HG02642 (cell line): Measurements from ENCODE around the gene LRRC3.

Experiments
- ATAC-seq: cut with Tn5 transposase; IDR thresholded peaks from one replicate; pipeline ENCODE4 v1.9.1; 2021; ENCODE audit warnings: mild to moderate bottlenecking; ENCODE audit not compliant: unreplicated experiment, poor library complexity

Gene LRRC3

GRCh38 chr21:44437696-44438431, 17.4 kb upstream of the LRRC3 start:
- ATAC-seq: no peak

- ATAC-seq: no peak
Observed at GRCh38 chr21:44438531-44439210, 16.6 kb upstream of the LRRC3 start.

- no peak for ATAC-seq
Observed at GRCh38 chr21:44439211-44439600, 16.1 kb upstream of the LRRC3 start.

GRCh38 chr21:44440241-44441040, 14.9 kb upstream of the LRRC3 start:
- no peak for ATAC-seq

GRCh38 chr21:44441041-44441400, 14.3 kb upstream of the LRRC3 start:
- no peak for ATAC-seq

- ATAC-seq: no peak
Observed at GRCh38 chr21:44441581-44442265, 13.6 kb upstream of the LRRC3 start.

GRCh38 chr21:44442266-44443125, 12.8 kb upstream of the LRRC3 start:
- no peak for ATAC-seq

GRCh38 chr21:44443291-44443890, 11.9 kb upstream of the LRRC3 start:
- ATAC-seq: no peak

- ATAC-seq: no peak
Observed at GRCh38 chr21:44443891-44444285, 11.4 kb upstream of the LRRC3 start.

- no peak for ATAC-seq
Observed at GRCh38 chr21:44444286-44444931, 10.9 kb upstream of the LRRC3 start.

- ATAC-seq: no peak
Observed at GRCh38 chr21:44445145-44445812, 10.0 kb upstream of the LRRC3 start.

GRCh38 chr21:44448651-44449131, 6.6 kb upstream of the LRRC3 start:
- ATAC-seq: no peak

GRCh38 chr21:44449473-44450363, 5.6 kb upstream of the LRRC3 start:
- ATAC-seq: no peak

GRCh38 chr21:44450402-44450801, 4.9 kb upstream of the LRRC3 start:
- ATAC-seq: no peak

GRCh38 chr21:44450999-44451398, 4.3 kb upstream of the LRRC3 start:
- no peak for ATAC-seq

GRCh38 chr21:44453120-44453519, 2.2 kb upstream of the LRRC3 start:
- no peak for ATAC-seq

GRCh38 chr21:44454058-44454457, 1.3 kb upstream of the LRRC3 start:
- no peak for ATAC-seq
